GM18499 (cell line): ENCODE results near the gene COA7.

Source experiments
- ATAC-seq: cut with Tn5 transposase; IDR thresholded peaks from one replicate; pipeline ENCODE4 v1.9.1; 2021; ENCODE audit warnings: moderate number of reproducible peaks; ENCODE audit not compliant: insufficient read depth, unreplicated experiment

Gene COA7

DNA sequence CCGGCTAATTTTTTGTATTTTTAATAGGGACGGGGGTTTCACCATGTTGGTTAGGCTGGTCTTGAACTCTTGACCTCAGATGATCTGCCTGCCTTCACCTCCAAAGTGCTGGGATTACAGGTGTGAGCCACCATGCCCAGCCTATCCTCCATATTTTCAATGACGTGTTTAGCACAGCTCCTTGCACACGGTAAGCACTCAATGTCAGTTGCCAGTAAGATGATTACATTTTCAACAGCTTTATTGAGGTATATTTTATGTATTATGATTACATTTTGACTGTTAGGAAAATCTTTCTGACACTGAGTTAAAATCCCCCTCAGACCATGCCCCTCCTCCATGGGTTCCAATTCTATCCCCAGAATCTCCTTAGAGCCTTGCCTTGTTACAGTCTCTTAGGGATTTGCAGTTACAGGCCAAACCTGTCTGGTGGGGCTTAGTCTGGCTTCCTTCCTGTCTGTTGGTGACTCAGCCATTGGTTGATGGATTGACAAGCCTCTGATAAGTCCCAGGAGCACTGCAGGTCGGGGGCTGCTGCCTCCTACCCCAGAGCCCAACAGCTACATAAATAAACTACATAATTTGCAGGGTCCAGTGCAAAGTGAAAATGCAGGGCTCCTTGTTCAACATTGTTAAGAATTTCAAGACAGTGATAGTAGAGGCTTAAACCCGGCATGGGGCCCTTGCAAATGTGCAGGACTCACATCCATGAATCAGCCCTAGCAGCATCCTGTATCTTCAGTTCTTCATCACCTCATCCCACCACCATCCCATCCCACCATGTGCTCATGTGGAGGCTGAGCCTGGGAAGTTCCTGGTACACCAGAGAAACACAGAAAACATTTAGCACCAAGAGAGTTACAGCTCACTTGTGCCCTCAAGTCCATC, 23.4 kb downstream of the COA7 start:
- no peak for ATAC-seq

DNA sequence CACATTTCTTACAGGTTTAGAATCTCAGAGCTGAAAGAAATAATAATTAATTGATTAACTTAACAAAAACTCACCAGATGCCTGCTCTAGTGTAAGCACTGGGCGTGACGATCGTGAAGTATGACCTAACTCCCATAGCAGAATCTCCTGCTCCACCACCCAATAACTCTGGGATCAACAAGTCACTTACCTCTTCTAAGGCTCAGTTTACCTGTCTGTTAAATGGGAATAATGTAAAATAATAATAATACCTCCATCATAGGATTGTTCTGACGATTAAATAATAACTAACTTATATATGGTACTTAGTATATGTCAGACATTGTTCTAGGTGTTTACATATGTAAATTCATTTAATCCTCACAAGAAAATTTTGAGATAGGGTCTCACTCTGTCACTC, 24.6 kb downstream of the COA7 start:
- ATAC-seq, result no peak

DNA sequence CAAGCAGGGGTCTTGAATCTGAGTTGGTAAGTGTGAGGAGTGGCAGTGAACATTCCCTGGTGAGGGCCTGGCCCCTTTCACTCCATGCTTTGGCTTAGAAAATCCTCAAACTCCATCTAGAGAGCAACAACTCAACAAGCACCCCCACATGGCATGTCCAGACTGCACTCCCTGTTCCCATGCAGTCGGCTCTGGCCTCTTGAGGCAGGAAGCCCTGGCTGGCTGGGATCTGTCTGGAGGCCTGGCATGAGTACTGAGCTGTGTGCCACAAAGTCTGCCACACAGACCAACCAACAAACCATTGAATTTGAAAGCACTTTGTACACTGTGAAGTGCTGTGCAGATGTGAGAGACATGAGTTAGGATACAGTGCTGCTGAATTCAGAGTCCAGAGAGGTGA, 25.2 kb downstream of the COA7 start:
- ATAC-seq, result no peak

- ATAC-seq, result no peak
These were observed 27.5 kb downstream of the COA7 start for GRCh38 chr1:52670604-52671003.

DNA sequence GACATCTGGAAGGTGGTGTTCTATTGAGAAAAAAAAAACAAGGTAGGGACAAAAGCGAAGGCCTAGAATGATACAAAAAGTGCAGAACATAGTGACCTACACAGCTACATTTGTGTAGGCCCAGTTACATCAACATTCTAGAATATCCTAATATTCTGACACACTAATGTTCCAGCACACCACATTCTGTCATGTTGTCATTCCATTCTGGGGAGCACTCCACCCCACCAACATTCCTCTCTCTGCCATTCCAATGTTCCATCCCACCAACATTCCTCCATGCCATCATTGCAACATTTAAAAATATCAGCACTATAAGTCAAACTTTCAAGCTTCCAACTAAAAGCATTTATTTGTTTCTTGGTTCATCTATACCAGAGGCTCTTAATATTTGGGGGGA, 28.5 kb downstream of the COA7 start:
- ATAC-seq, result no peak

GRCh38 chr1:52668711-52669110, 29.4 kb downstream of the COA7 start:
- no peak for ATAC-seq

- ATAC-seq, result no peak
These were observed 30.2 kb downstream of the COA7 start for GRCh38 chr1:52667984-52668383.

GRCh38 chr1:52667290-52667689, 30.9 kb downstream of the COA7 start:
- no peak for ATAC-seq

DNA sequence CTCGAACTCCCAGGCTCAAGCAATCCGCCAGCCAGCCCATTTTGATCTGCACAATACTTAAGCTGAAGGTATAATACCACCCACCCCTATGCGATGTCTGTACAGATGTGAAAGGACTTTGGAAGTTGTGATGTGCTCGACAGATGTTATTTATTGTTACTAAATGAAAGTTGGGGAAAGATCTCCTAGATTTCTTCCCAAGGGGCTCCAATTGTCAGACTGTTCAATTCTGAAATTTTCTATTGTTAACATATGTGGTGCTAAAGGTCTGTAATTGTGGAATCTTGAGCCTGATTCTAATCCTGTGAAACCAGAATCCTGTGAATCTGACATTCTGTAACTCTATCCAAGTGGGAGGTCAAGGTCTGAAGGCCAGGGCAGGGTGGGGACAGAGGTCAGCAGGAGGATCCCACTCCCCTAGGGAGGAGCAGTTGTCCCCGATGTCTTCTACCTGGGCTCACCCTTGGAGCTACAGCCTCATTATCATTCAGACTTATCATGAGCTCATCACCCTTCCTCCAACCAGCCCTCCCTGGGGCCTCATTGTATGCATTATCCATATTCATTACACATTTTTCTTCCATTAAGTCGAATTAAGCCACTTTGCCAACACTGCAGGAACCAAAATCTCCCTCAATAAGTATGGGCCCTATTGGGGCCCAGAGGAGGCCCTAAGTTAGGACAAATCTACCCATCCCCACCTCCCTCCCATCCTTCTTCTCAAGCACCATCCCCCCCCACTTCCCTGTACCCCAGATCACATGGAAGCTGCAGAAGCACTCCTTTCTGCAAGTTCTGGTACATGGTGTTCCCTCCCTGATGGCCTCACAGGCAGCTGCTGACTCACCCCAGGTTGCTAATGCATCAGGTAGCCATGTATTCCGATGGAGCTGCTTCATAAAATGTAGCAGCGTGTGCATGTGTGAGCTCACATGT, 32.9 kb downstream of the COA7 start:
- ATAC-seq, result no peak

DNA sequence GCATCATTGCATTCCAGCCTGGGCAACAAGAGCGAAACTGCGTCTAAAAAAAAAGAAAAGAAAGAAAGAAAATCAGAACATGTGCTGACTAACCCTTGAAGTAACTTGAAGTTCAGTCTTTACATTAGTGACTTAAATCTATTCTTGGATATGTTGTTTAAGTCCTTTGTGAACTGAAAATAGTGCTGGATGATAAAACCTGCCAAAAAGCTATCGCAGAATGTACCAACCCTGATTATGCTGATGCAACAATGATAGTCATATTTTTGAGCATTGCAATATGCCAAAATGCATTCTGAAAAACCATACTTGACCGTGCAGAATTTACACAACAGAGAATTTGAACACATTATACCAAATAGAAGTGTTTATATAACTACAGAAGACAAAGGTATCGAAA, 34.4 kb downstream of the COA7 start:
- no peak for ATAC-seq

- ATAC-seq, result no peak
These were observed 35.4 kb downstream of the COA7 start for GRCh38 chr1:52662645-52663313.

DNA sequence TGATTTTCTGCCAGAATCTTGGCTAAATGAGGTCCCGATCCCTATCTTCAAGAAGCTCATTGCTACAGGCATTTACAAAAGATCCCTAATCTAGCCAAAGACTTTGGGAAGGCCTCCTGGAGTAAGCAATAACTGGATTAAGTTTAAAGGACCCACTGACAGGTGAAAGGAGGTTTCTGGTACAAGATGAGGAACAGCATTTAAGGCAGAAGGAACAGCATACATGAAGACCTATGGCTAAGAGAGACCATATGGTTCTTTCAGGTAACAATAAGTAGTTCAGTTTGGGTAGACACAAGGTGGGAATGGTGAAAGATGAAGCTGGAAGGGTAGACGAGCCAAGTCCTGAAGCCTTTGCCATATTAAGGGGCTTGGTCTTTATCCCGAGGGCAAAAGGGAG, 37.3 kb downstream of the COA7 start:
- ATAC-seq, result no peak

GRCh38 chr1:52659851-52660596, 38.1 kb downstream of the COA7 start:
- ATAC-seq, result no peak

GRCh38 chr1:52659356-52659755, 38.8 kb downstream of the COA7 start:
- peak; percentile 67 for ATAC-seq

GRCh38 chr1:52658795-52659194, 39.4 kb downstream of the COA7 start:
- ATAC-seq, result no peak

- ATAC-seq, result no peak
These were observed 40.4 kb downstream of the COA7 start for GRCh38 chr1:52657702-52658101.

- no peak for ATAC-seq
These were observed 44.1 kb downstream of the COA7 start for GRCh38 chr1:52654063-52654462.

DNA sequence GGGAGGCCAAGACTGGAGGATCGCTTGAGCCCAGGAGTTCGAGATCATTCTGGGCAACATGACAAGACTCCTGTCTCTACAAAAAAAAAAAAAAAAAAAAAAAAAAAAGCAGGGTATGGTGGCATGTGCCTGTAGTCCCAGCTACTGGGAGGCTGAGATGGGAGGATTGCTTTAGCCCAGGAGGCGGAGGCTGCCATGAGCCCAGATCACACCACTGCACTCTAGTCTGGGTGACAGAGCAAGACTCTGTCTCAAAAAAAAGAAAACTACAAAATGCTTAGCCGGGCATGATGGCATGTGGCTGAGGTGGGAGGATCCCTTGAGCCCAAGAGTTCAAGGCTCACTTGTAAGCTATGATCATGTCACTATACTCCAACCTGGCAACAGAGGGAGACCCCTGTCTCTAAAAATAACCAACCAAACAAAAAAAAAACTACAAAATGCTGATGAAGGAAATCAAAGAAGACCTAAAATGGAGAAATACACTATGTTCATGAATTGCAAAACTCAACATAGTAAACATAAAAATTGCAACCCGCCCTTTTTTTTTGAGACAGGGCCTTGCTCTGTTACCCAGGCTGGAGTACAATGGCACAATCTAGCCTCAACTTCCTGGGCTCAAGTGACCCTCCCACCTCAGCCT, 44.8 kb downstream of the COA7 start:
- no peak for ATAC-seq

- no peak for ATAC-seq
These were observed 46.2 kb downstream of the COA7 start for GRCh38 chr1:52651904-52652303.

- no peak for ATAC-seq
These were observed 52.9 kb downstream of the COA7 start for GRCh38 chr1:52645261-52645660.
